ENCODE results near the gene TSPEAR. TPM values are rescaled to one million over a fixed set of nuclear protein-coding genes. Genes with fewer than 3 reads are reported as not detected.

TSPEAR gene
- total and polyA plus RNA-seq, 2 donors (not counting 1 experiment from before 2014, with no cell fraction given) = not detected

GRCh38 chr21:44615911-44616590 is 95.3 kb downstream of the TSPEAR start:
- intact Hi-C loops (cut with micrococcal nuclease) = no loop called here
- Mint-ChIP-seq H3K4me1 (peaks cover 14% of the 10 kb centered on the region), H3K4me3 (no peak overlapping the region), H3K9me3 (ENCODE audit: insufficient read depth) (peaks cover 18% of the 10 kb centered on the region), H3K27me3 (peaks cover 4% of the 10 kb centered on the region), H3K27ac (no peak overlapping the region)
- WGBS (ENCODE audit: insufficient coverage) = 86% methylated on average over 17 of the region's 17 CpGs
- ChIA-PET CTCF (no interaction called here), POLR2A (no interaction called here)
- Histone ChIP-seq H3K27me3 (replicated peaks in 1 of 4; ENCODE audit: control extremely low read depth in 1 of 4, control insufficient read depth in 3 of 4, insufficient read depth in 4 of 4, low read length in 3 of 4) (peaks cover 0 to 3% (median 1%) of the 10 kb centered on the region in 4 experiments), H2AFZ (ENCODE audit: insufficient read depth, low read depth, low read length, poor library complexity, severe bottlenecking) (no peak overlapping the region), H4K20me1 (ENCODE audit: control insufficient read depth, insufficient read depth, low read length, poor library complexity, severe bottlenecking) (no peaks in the 10 kb centered on the region), H3K79me2 (ENCODE audit: control insufficient read depth, insufficient read depth, low read length) (no peaks in the 10 kb centered on the region), H3K4me1 (ENCODE audit: control insufficient read depth in 2 of 2, insufficient read depth in 2 of 2, low read length in 2 of 2) (peaks cover 11 to 13% of the 10 kb centered on the region in 2 donors), H3K36me3 (replicated peaks in 1 of 2; ENCODE audit: control extremely low read depth in 1 of 2, control insufficient read depth in 1 of 2, extremely low read depth in 1 of 2, insufficient read depth in 2 of 2, low read length in 1 of 2) (no peaks in the 10 kb centered on the region), H3K9me3 (ENCODE audit: control extremely low read depth in 1 of 3, control insufficient read depth in 2 of 3, insufficient read depth in 1 of 3, low read length in 2 of 3) (peaks cover 0 to 36% (median 9%) of the 10 kb centered on the region in 3 donors), H3K27ac (ENCODE audit: low read length in 2 of 2) (no peak overlapping the region), H3K4me2 (replicated peaks; ENCODE audit: low read depth, low read length, poor library complexity, severe bottlenecking) (no peak overlapping the region), H3K4me3 (ENCODE audit: control extremely low read depth in 1 of 5, extremely low read depth in 1 of 5, insufficient read depth in 1 of 5, low read depth in 2 of 5, low read length in 4 of 5) (no peak overlapping the region), H3K9ac (ENCODE audit: low read length) (no peak overlapping the region)
- no peak for ATAC-seq (ENCODE audit: low read depth)
- TF ChIP-seq EZH2 (IDR thresholded peaks at IDR 0.05; ENCODE audit: borderline replicate concordance, insufficient read depth, low read depth, low read length, poor library complexity, severe bottlenecking) = no peak
- DNase-seq = no peak

- CTCF ChIA-PET = interaction anchor here (0.6 kb wide), 1 partner anchor 479 kb away, joined by 3 read pairs; no protein-coding TSS in a partner anchor
Measured at GRCh38 chr21:44615466-44615865, 95.9 kb downstream of the TSPEAR start.

More at GRCh38 chr21:44615466-44615865, 95.9 kb downstream of the TSPEAR start:
- ATAC-seq (ENCODE audit: low read depth) (no peak), DNase-seq (no peak)
- no peak overlapping the region for H3K27ac ChIP-seq (ENCODE audit: low read length in 2 of 2)
- no peaks in the 10 kb centered on the region for H3K79me2 ChIP-seq (ENCODE audit: control insufficient read depth, insufficient read depth, low read length)
- H3K9ac ChIP-seq (ENCODE audit: low read length) = no peak overlapping the region
- peaks cover 14% of the 10 kb centered on the region for H3K9me3 Mint-ChIP-seq (ENCODE audit: insufficient read depth)
- H3K9me3 ChIP-seq (ENCODE audit: control extremely low read depth in 1 of 3, control insufficient read depth in 2 of 3, insufficient read depth in 1 of 3, low read length in 2 of 3) = peaks cover 0 to 39% (median 12%) of the 10 kb centered on the region in 3 donors
- POLR2A ChIA-PET = no interaction called here
- H3K4me2 ChIP-seq (replicated peaks; ENCODE audit: low read depth, low read length, poor library complexity, severe bottlenecking) = no peak overlapping the region
- H3K27ac Mint-ChIP-seq = no peak overlapping the region
- H3K4me1 Mint-ChIP-seq = peaks cover 14% of the 10 kb centered on the region
- H3K27me3 ChIP-seq (replicated peaks in 1 of 4; ENCODE audit: control extremely low read depth in 1 of 4, control insufficient read depth in 3 of 4, insufficient read depth in 4 of 4, low read length in 3 of 4) = peaks cover 0 to 3% (median 1%) of the 10 kb centered on the region in 4 experiments
- no peak overlapping the region for H3K4me3 ChIP-seq (ENCODE audit: control extremely low read depth in 1 of 5, extremely low read depth in 1 of 5, insufficient read depth in 1 of 5, low read depth in 2 of 5, low read length in 4 of 5)
- no peaks in the 10 kb centered on the region for H3K36me3 ChIP-seq (replicated peaks in 1 of 2; ENCODE audit: control extremely low read depth in 1 of 2, control insufficient read depth in 1 of 2, extremely low read depth in 1 of 2, insufficient read depth in 2 of 2, low read length in 1 of 2)
- H2AFZ ChIP-seq (ENCODE audit: insufficient read depth, low read depth, low read length, poor library complexity, severe bottlenecking) = no peak overlapping the region
- peaks cover 11 to 13% of the 10 kb centered on the region in 2 donors for H3K4me1 ChIP-seq (ENCODE audit: control insufficient read depth in 2 of 2, insufficient read depth in 2 of 2, low read length in 2 of 2)
- no peak for TF ChIP-seq EZH2 (IDR thresholded peaks at IDR 0.05; ENCODE audit: borderline replicate concordance, insufficient read depth, low read depth, low read length, poor library complexity, severe bottlenecking)
- TF ChIP-seq, protein P1, sequence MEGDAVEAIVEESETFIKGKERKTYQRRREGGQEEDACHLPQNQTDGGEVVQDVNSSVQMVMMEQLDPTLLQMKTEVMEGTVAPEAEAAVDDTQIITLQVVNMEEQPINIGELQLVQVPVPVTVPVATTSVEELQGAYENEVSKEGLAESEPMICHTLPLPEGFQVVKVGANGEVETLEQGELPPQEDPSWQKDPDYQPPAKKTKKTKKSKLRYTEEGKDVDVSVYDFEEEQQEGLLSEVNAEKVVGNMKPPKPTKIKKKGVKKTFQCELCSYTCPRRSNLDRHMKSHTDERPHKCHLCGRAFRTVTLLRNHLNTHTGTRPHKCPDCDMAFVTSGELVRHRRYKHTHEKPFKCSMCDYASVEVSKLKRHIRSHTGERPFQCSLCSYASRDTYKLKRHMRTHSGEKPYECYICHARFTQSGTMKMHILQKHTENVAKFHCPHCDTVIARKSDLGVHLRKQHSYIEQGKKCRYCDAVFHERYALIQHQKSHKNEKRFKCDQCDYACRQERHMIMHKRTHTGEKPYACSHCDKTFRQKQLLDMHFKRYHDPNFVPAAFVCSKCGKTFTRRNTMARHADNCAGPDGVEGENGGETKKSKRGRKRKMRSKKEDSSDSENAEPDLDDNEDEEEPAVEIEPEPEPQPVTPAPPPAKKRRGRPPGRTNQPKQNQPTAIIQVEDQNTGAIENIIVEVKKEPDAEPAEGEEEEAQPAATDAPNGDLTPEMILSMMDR (IDR thresholded peaks at IDR 0.05) = no peak
- intact Hi-C loops (cut with micrococcal nuclease) = no loop called here
- no peak overlapping the region for H3K4me3 Mint-ChIP-seq
- H4K20me1 ChIP-seq (ENCODE audit: control insufficient read depth, insufficient read depth, low read length, poor library complexity, severe bottlenecking) = no peaks in the 10 kb centered on the region
- H3K27me3 Mint-ChIP-seq = peaks cover 4% of the 10 kb centered on the region
- WGBS (ENCODE audit: insufficient coverage) = 82% methylated on average over 3 of the region's 8 CpGs

All from B cell (primary cell).